ENCODE measurements around the gene G6PD. TPM values are rescaled to one million over a fixed set of nuclear protein-coding genes. Genes with fewer than 3 reads are reported as not detected.

The G6PD gene
- total RNA-seq, 1 donor from 2014 or later = 84.4 TPM

DNA sequence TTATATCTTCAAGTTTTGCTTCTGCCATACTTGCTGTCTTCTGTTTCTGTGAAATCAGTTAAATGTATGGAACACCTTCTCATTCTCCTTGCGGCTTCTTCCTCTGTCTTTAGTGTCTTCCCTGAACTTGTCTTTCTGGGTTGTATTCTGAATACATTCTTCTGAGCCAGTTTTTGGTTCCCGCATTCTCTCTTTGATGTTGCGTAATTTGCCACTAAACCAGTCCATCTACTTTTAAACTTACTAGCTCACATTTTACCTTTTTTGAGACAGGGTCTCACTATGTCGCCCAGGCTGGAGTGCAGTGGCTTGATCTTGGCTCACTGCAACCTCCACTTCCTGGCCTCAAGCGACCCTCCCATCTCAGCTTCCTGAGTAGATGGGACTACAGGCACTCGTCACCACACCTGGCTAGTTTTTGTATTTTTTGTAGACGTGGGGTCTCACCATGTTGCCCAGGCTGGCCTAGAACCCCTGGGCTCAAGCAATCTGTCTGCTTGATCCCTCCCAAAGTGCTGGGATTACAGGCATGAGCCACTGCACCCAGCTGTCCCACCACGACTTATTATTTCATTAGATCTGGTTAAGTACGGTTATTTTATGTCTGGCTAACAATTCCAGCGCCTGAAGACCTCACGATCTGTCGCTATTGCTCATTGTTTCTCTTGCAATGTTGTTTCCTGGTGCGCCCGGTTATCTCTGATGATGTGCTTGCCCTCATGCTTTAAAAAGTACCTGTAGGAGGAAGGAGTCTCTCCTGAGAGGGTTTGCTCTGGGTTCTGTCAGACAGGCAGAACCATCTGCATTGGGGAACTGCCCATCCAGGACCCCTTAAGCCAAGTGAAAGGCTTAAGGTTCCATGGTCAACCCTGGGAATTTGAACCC lies 20.8 kb downstream of the G6PD start:
- Mint-ChIP-seq H3K27ac (ENCODE audit: unreplicated experiment) (no peak overlapping the region), H3K9me3 (no peaks in the 10 kb centered on the region), H3K27me3 (ENCODE audit: low read depth) (peaks cover 3% of the 10 kb centered on the region)

GRCh38 chrX:154519389-154519788 lies 27.3 kb downstream of the G6PD start:
- DNase-seq (ENCODE audit: low read depth, low spot score) = no peak
- Mint-ChIP-seq H3K9me3 (no peaks in the 10 kb centered on the region), H3K4me3 (no peak overlapping the region), H3K4me1 (peaks cover 23% of the 10 kb centered on the region), H3K27me3 (ENCODE audit: low read depth) (no peaks in the 10 kb centered on the region), H3K36me3 (ENCODE audit: low read depth) (no peaks in the 10 kb centered on the region), H3K27ac (ENCODE audit: unreplicated experiment) (no peak overlapping the region)
- TF ChIP-seq, protein P1, sequence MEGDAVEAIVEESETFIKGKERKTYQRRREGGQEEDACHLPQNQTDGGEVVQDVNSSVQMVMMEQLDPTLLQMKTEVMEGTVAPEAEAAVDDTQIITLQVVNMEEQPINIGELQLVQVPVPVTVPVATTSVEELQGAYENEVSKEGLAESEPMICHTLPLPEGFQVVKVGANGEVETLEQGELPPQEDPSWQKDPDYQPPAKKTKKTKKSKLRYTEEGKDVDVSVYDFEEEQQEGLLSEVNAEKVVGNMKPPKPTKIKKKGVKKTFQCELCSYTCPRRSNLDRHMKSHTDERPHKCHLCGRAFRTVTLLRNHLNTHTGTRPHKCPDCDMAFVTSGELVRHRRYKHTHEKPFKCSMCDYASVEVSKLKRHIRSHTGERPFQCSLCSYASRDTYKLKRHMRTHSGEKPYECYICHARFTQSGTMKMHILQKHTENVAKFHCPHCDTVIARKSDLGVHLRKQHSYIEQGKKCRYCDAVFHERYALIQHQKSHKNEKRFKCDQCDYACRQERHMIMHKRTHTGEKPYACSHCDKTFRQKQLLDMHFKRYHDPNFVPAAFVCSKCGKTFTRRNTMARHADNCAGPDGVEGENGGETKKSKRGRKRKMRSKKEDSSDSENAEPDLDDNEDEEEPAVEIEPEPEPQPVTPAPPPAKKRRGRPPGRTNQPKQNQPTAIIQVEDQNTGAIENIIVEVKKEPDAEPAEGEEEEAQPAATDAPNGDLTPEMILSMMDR (conservative IDR thresholded peaks at IDR 0.05) = no peak

More for the DNA sequence above, 20.8 kb downstream of the G6PD start:
- TF ChIP-seq, protein P1 (conservative IDR thresholded peaks at IDR 0.05) = no peak
- peaks cover 2% of the 10 kb centered on the region for H3K36me3 Mint-ChIP-seq (ENCODE audit: low read depth)
- no peak overlapping the region for H3K4me3 Mint-ChIP-seq
- no peak for DNase-seq (ENCODE audit: low read depth, low spot score)
- peaks cover 10% of the 10 kb centered on the region for H3K4me1 Mint-ChIP-seq

- H3K27me3 Mint-ChIP-seq (ENCODE audit: low read depth) = no peaks in the 10 kb centered on the region
- H3K9me3 Mint-ChIP-seq = no peaks in the 10 kb centered on the region
- H3K4me3 Mint-ChIP-seq = peak overlapping the region; percentile 72
- TF ChIP-seq, protein P1 (conservative IDR thresholded peaks at IDR 0.05) = no peak
- DNase-seq (ENCODE audit: low read depth, low spot score) = no peak
- H3K27ac Mint-ChIP-seq (ENCODE audit: unreplicated experiment) = no peak overlapping the region
- peaks cover 5% of the 10 kb centered on the region for H3K36me3 Mint-ChIP-seq (ENCODE audit: low read depth)
- peaks cover 30% of the 10 kb centered on the region for H3K4me1 Mint-ChIP-seq
These were observed 29.4 kb downstream of the G6PD start for GRCh38 chrX:154517101-154517781.

DNA sequence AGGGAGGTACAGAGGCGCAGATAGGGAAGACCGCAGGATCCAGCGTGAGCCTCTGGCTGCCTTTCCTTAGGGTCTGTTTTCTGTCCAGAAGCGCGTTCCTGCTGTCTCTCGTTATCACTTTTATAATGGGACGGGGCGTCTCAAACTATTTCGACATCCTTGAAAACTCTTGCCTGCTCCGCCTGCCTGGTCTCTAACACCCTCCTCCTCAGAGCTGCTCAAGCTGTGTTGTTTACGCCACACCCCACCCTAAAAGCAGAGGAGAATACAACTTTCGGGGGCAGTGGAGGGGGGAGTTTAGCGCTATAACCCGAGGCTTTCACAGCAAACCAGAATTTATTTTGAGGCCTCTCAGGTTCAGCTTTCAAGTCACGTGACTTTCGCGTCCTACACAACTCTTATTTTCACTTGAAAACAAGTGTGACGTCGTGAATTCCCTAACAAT lies 30.0 kb downstream of the G6PD start:
- Mint-ChIP-seq H3K4me3 (peak overlapping the region; percentile 87), H3K4me1 (peaks cover 30% of the 10 kb centered on the region), H3K9me3 (no peaks in the 10 kb centered on the region), H3K27ac (ENCODE audit: unreplicated experiment) (peak overlapping the region; percentile 91), H3K27me3 (ENCODE audit: low read depth) (no peaks in the 10 kb centered on the region), H3K36me3 (ENCODE audit: low read depth) (peaks cover 5% of the 10 kb centered on the region)
- no peak for DNase-seq (ENCODE audit: low read depth, low spot score)
- TF ChIP-seq, protein P1 (conservative IDR thresholded peaks at IDR 0.05) = no peak

DNA sequence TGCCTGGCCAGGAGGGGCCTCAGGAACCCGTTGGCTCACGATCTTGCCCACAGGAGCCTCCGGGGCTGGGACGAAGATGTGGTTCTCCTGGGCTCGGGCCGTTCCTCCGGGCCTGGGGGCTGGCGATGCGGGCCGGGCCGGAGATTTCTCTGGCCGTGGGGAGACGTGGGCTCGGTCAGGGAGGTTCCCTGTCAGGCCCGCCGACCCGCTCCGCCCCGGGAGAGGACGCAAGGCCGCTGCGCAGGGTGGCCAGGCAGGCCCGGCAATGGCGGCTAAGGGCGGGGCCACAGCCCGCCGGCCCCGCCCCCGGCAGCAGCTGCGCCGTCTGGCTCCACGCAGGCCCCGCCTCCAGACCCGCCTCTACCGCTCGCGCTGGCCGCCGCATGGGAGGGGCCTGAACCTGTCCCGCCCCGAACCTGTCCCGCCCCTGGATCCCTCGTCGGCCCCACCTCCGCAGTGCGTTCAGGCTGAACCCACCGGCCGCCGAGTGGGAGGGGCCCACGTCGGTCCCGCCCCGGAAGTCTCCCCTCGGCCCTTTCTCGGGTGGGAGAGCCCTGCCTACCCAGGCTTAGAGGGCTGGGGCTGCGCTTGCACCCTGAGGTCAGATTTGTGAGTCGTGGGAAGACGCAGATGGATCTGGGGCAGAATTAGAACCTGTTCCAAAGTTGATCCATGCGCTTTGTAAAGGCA lies 30.5 kb downstream of the G6PD start, which contains the start of gene FAM3A:
Gene FAM3A (minus strand): TSS at position 267 of the 690 bp plus-strand sequence. CDS start 460 bp downstream, outside the sequence.
- TF ChIP-seq, protein P1 (conservative IDR thresholded peaks at IDR 0.05) = no peak
- H3K27ac Mint-ChIP-seq (ENCODE audit: unreplicated experiment) = peak within 1 kb of the TSS; percentile 91
- peak; percentile 84 for DNase-seq (ENCODE audit: low read depth, low spot score)
- H3K27me3 Mint-ChIP-seq (ENCODE audit: low read depth) = no peaks in the 10 kb centered on the region
- peaks cover 5% of the 10 kb centered on the region for H3K36me3 Mint-ChIP-seq (ENCODE audit: low read depth)
- no peaks in the 10 kb centered on the region for H3K9me3 Mint-ChIP-seq
- peak within 1 kb of the TSS; percentile 87 for H3K4me3 Mint-ChIP-seq
- H3K4me1 Mint-ChIP-seq = peaks cover 30% of the 10 kb centered on the region

Data from neural crest cell (in vitro differentiated cells).